SK-N-DZ (cell line): ENCODE results near the gene PTPRF.

Experiments used
- DNase-seq: peaks from one replicate; pipeline ENCODE4 v3.0.0-alpha.2; 2015; ENCODE audit warnings: low spot score

PTPRF gene

GRCh38 chr1:43552059-43552742, 21.5 kb downstream of the PTPRF start:
- no peak for DNase-seq

GRCh38 chr1:43552813-43553212, 22.1 kb downstream of the PTPRF start:
- DNase-seq: no peak

- DNase-seq: no peak
Measured at GRCh38 chr1:43554444-43554992, 23.8 kb downstream of the PTPRF start.

- no peak for DNase-seq
Measured at GRCh38 chr1:43556782-43557181, 26.1 kb downstream of the PTPRF start.

- DNase-seq: peak; percentile 50
Measured at GRCh38 chr1:43557744-43558245, 27.1 kb downstream of the PTPRF start.

GRCh38 chr1:43558346-43558841, 27.7 kb downstream of the PTPRF start:
- DNase-seq: peak; percentile 72

GRCh38 chr1:43559714-43560113, 29.0 kb downstream of the PTPRF start:
- no peak for DNase-seq

GRCh38 chr1:43560286-43560685, 29.6 kb downstream of the PTPRF start:
- DNase-seq: no peak

- DNase-seq: peak; percentile 20
Measured at GRCh38 chr1:43563876-43564539, 33.3 kb downstream of the PTPRF start.

GRCh38 chr1:43564551-43565348, 34.1 kb downstream of the PTPRF start:
- peak; percentile 35 for DNase-seq

- DNase-seq: peak; percentile 54
Measured at GRCh38 chr1:43565600-43566360, 35.1 kb downstream of the PTPRF start.

- DNase-seq: no peak
Measured at GRCh38 chr1:43566382-43567044, 35.8 kb downstream of the PTPRF start.

- DNase-seq: no peak
Measured at GRCh38 chr1:43569175-43569574, 38.5 kb downstream of the PTPRF start.

GRCh38 chr1:43570277-43570676, 39.6 kb downstream of the PTPRF start:
- DNase-seq: no peak

GRCh38 chr1:43570715-43571114, 40.0 kb downstream of the PTPRF start:
- DNase-seq: no peak

- no peak for DNase-seq
Measured at GRCh38 chr1:43572084-43572483, 41.4 kb downstream of the PTPRF start.

- DNase-seq: no peak
Measured at GRCh38 chr1:43572538-43572937, 41.9 kb downstream of the PTPRF start.

- DNase-seq: no peak
Measured at GRCh38 chr1:43573066-43573800, 42.5 kb downstream of the PTPRF start.

GRCh38 chr1:43576521-43576920, 45.8 kb downstream of the PTPRF start:
- no peak for DNase-seq
